T-helper 17 cell (primary cell): Measurements from ENCODE around the gene COL16A1. TPM values are rescaled to one million over a fixed set of nuclear protein-coding genes. Genes with fewer than 3 reads are reported as not detected.

Source experiments
- ATAC-seq: fragments of 150-1000 bp; cut with Tn5 transposase; 2 replicates; pipeline ENCODE4 v1.10.0; 2021; ENCODE audit warnings: mild to moderate bottlenecking, moderate library complexity
- DNase-seq, 3 donors: peaks; one replicate each; pipeline versions ENCODE4 v3.0.0 to v3.0.0-alpha.2; 2020 to 2021
- H3K9me3 ChIP-seq: one replicate; pipeline ENCODE4 v1.7.0; 2013; ENCODE audit warnings: low read length, mild to moderate bottlenecking; ENCODE audit not compliant: control insufficient read depth, poor library complexity, severe bottlenecking
- H3K27ac Mint-ChIP-seq: one replicate; pipeline ENCODE4 v1.8.0; 2022; ENCODE audit warnings: mild to moderate bottlenecking, moderate library complexity, mixed read lengths
- H3K27me3 Mint-ChIP-seq: one replicate; pipeline ENCODE4 v1.8.0; 2022; ENCODE audit warnings: mixed read lengths
- H3K36me3 Mint-ChIP-seq: one replicate; pipeline ENCODE4 v1.8.0; 2022; ENCODE audit warnings: low read depth, mixed read lengths
- H3K4me1 Mint-ChIP-seq: one replicate; pipeline ENCODE4 v1.8.0; 2022; ENCODE audit warnings: mild to moderate bottlenecking, mixed read lengths
- H3K4me3 Mint-ChIP-seq: one replicate; pipeline ENCODE4 v1.8.0; 2022; ENCODE audit warnings: mild to moderate bottlenecking, moderate library complexity, mixed read lengths
- total RNA-seq, 4 donors: library from RNA in 2 of 4; stranded (reverse) in 2 of 4; gene quantifications; one replicate each; pipeline ENCODE4 v1.2.3 and lab custom pipeline; 2022 to 2026

COL16A1 gene
- total RNA-seq, 2 donors from 2014 or later: not detected

GRCh38 chr1:31679676-31680230 lies 24.1 kb downstream of the COL16A1 start:
- H3K36me3 Mint-ChIP-seq: no peaks in the 10 kb centered on the region
- H3K4me3 Mint-ChIP-seq: no peak overlapping the region
- DNase-seq: no peak
- no peaks in the 10 kb centered on the region for H3K9me3 ChIP-seq
- peaks cover 26% of the 10 kb centered on the region for H3K27me3 Mint-ChIP-seq
- no peak for ATAC-seq
- H3K27ac Mint-ChIP-seq: no peak overlapping the region
- H3K4me1 Mint-ChIP-seq: no peaks in the 10 kb centered on the region

GRCh38 chr1:31679091-31679490 lies 24.7 kb downstream of the COL16A1 start:
- Mint-ChIP-seq H3K27ac (no peak overlapping the region), H3K4me3 (no peak overlapping the region), H3K4me1 (no peaks in the 10 kb centered on the region), H3K36me3 (no peaks in the 10 kb centered on the region), H3K27me3 (peaks cover 27% of the 10 kb centered on the region)
- DNase-seq (no peak), ATAC-seq (no peak)
- no peaks in the 10 kb centered on the region for H3K9me3 ChIP-seq

GRCh38 chr1:31678681-31679080 lies 25.1 kb downstream of the COL16A1 start:
- no peak for DNase-seq
- Mint-ChIP-seq H3K4me1 (no peaks in the 10 kb centered on the region), H3K27ac (no peak overlapping the region), H3K4me3 (no peak overlapping the region), H3K27me3 (peaks cover 30% of the 10 kb centered on the region), H3K36me3 (no peaks in the 10 kb centered on the region)
- ATAC-seq: no peak
- no peaks in the 10 kb centered on the region for H3K9me3 ChIP-seq

- H3K9me3 ChIP-seq: no peaks in the 10 kb centered on the region
- Mint-ChIP-seq H3K4me1 (no peaks in the 10 kb centered on the region), H3K36me3 (no peaks in the 10 kb centered on the region), H3K27ac (no peak overlapping the region), H3K27me3 (peaks cover 33% of the 10 kb centered on the region), H3K4me3 (no peak overlapping the region)
- ATAC-seq (no peak), DNase-seq (no peak)
Observed at GRCh38 chr1:31677949-31678348, 25.9 kb downstream of the COL16A1 start.

GRCh38 chr1:31677401-31677800 lies 26.4 kb downstream of the COL16A1 start:
- DNase-seq (no peak), ATAC-seq (no peak)
- no peaks in the 10 kb centered on the region for H3K36me3 Mint-ChIP-seq
- H3K4me1 Mint-ChIP-seq: no peaks in the 10 kb centered on the region
- H3K4me3 Mint-ChIP-seq: no peak overlapping the region
- H3K27ac Mint-ChIP-seq: no peak overlapping the region
- H3K9me3 ChIP-seq: no peaks in the 10 kb centered on the region
- H3K27me3 Mint-ChIP-seq: peaks cover 33% of the 10 kb centered on the region

- H3K4me1 Mint-ChIP-seq: peaks cover 4% of the 10 kb centered on the region
- peaks cover 5% of the 10 kb centered on the region for H3K36me3 Mint-ChIP-seq
- no peak for DNase-seq
- peaks cover 37% of the 10 kb centered on the region for H3K27me3 Mint-ChIP-seq
- no peak for ATAC-seq
- no peaks in the 10 kb centered on the region for H3K9me3 ChIP-seq
- H3K27ac Mint-ChIP-seq: no peak overlapping the region
- H3K4me3 Mint-ChIP-seq: no peak overlapping the region
Observed at GRCh38 chr1:31675756-31676155, 28.1 kb downstream of the COL16A1 start.

GRCh38 chr1:31675161-31675560 lies 28.7 kb downstream of the COL16A1 start:
- no peaks in the 10 kb centered on the region for H3K9me3 ChIP-seq
- peaks cover 7% of the 10 kb centered on the region for H3K36me3 Mint-ChIP-seq
- ATAC-seq: no peak
- no peak overlapping the region for H3K27ac Mint-ChIP-seq
- H3K4me1 Mint-ChIP-seq: peaks cover 6% of the 10 kb centered on the region
- no peak for DNase-seq
- H3K27me3 Mint-ChIP-seq: peaks cover 39% of the 10 kb centered on the region
- no peak overlapping the region for H3K4me3 Mint-ChIP-seq

- peaks cover 45% of the 10 kb centered on the region for H3K27me3 Mint-ChIP-seq
Observed at GRCh38 chr1:31674626-31675025, 29.2 kb downstream of the COL16A1 start.

GRCh38 chr1:31673433-31673832 lies 30.4 kb downstream of the COL16A1 start:
- Mint-ChIP-seq H3K4me3 (no peak overlapping the region), H3K27ac (no peak overlapping the region), H3K36me3 (peaks cover 9% of the 10 kb centered on the region), H3K4me1 (peaks cover 13% of the 10 kb centered on the region), H3K27me3 (peaks cover 56% of the 10 kb centered on the region)
- DNase-seq: no peak
- H3K9me3 ChIP-seq: no peaks in the 10 kb centered on the region
- ATAC-seq: no peak

More at GRCh38 chr1:31674626-31675025, 29.2 kb downstream of the COL16A1 start:
- Mint-ChIP-seq H3K4me1 (peaks cover 11% of the 10 kb centered on the region), H3K36me3 (peaks cover 9% of the 10 kb centered on the region), H3K27ac (no peak overlapping the region), H3K4me3 (no peak overlapping the region)
- no peak for DNase-seq
- no peak for ATAC-seq
- H3K9me3 ChIP-seq: no peaks in the 10 kb centered on the region

GRCh38 chr1:31672986-31673385 lies 30.8 kb downstream of the COL16A1 start:
- DNase-seq (no peak), ATAC-seq (no peak)
- H3K27me3 Mint-ChIP-seq: peaks cover 59% of the 10 kb centered on the region
- H3K36me3 Mint-ChIP-seq: peaks cover 9% of the 10 kb centered on the region
- H3K4me1 Mint-ChIP-seq: peaks cover 13% of the 10 kb centered on the region
- H3K9me3 ChIP-seq: no peaks in the 10 kb centered on the region
- H3K4me3 Mint-ChIP-seq: no peak overlapping the region
- no peak overlapping the region for H3K27ac Mint-ChIP-seq

- Mint-ChIP-seq H3K27me3 (peaks cover 60% of the 10 kb centered on the region), H3K36me3 (peaks cover 9% of the 10 kb centered on the region), H3K27ac (no peak overlapping the region), H3K4me1 (peaks cover 13% of the 10 kb centered on the region), H3K4me3 (no peak overlapping the region)
- H3K9me3 ChIP-seq: no peaks in the 10 kb centered on the region
- DNase-seq: no peak
- ATAC-seq: no peak
Observed at GRCh38 chr1:31671561-31672201, 32.1 kb downstream of the COL16A1 start.

- DNase-seq (no peak), ATAC-seq (no peak)
- Mint-ChIP-seq H3K4me1 (peaks cover 15% of the 10 kb centered on the region), H3K27ac (no peak overlapping the region), H3K36me3 (peaks cover 9% of the 10 kb centered on the region), H3K4me3 (peak overlapping the region; percentile 19), H3K27me3 (peaks cover 60% of the 10 kb centered on the region)
- H3K9me3 ChIP-seq: no peaks in the 10 kb centered on the region
Observed at GRCh38 chr1:31671147-31671546, 32.7 kb downstream of the COL16A1 start.

GRCh38 chr1:31670593-31670964 lies 33.2 kb downstream of the COL16A1 start:
- H3K4me3 Mint-ChIP-seq: peak overlapping the region; percentile 92
- H3K27me3 Mint-ChIP-seq: peaks cover 57% of the 10 kb centered on the region
- peaks cover 9% of the 10 kb centered on the region for H3K36me3 Mint-ChIP-seq
- H3K4me1 Mint-ChIP-seq: peaks cover 15% of the 10 kb centered on the region
- no peaks in the 10 kb centered on the region for H3K9me3 ChIP-seq
- peak overlapping the region; percentile 68 for H3K27ac Mint-ChIP-seq
- ATAC-seq (no peak), DNase-seq (no peak)
